H1 (cell line): Measurements from ENCODE around the gene SLC9C2. TPM values are rescaled to one million over a fixed set of nuclear protein-coding genes. Genes with fewer than 3 reads are reported as not detected.

Source experiments
- ASH2L ChIP-seq: fragments of 200-600, 300-600 bp; sonication (generic); IDR thresholded peaks from one replicate; pipeline ENCODE4 v1.7.1; 2017; ENCODE audit warnings: low read length
- CBX5 ChIP-seq: fragments of 300-800, 300-1000 bp; sonication (generic); IDR thresholded peaks from 2 replicates; pipeline ENCODE4 v1.7.1; 2016; ENCODE audit warnings: antibody characterized with exemption, low read length, low read depth
- CEBPB ChIP-seq: IDR thresholded peaks from 2 replicates; pipeline ENCODE4 v1.6.1; 2012; ENCODE audit warnings: low read depth, low read length
- CHD2 ChIP-seq: IDR thresholded peaks from 2 replicates; pipeline ENCODE4 v1.6.1; 2012; ENCODE audit warnings: low read length, improper control_type of control experiment
- SIRT6 ChIP-seq: IDR thresholded peaks from one replicate; pipeline ENCODE4 v1.7.1; 2012; ENCODE audit warnings: low read length, inconsistent platforms
- SP4 ChIP-seq: IDR thresholded peaks from 2 replicates; pipeline ENCODE4 v1.6.1; 2012; ENCODE audit warnings: low read length, inconsistent platforms
- SUZ12 ChIP-seq: fragments of 200-600 bp; sonication (generic); IDR thresholded peaks from 2 replicates; pipeline ENCODE4 v1.6.1; 2012; ENCODE audit warnings: mild to moderate bottlenecking, inconsistent platforms, low read length, moderate library complexity, mixed read lengths
- polyA plus RNA-seq, 7 experiments: library from polyadenylated mRNA; depleted of rRNA in 3 of 7; stranded (reverse) in 5 of 7; unstranded in 2 of 7; fragments of >200 nt in 5 of 7; fragments of 200-250 nt in 2 of 7; gene quantifications; 1 replicate in 5 of 7; 2 replicates in 1 of 7; 4 replicates in 1 of 7; pipeline versions ENCODE4 v1.2.1 to v1.2.3, GENCODE V29; 2011 to 2013; ENCODE audit warnings: missing spikeins in 2 of 7, mixed read lengths in 2 of 7
- total RNA-seq: library from RNA; stranded (reverse); fragmentation: NEBNext Ultra II Directional; extraction: Animal tissue kit (Norgen Biotek cat#: 25700); gene quantifications from 2 replicates; pipeline ENCODE4 v1.2.1, GENCODE V29; 2021
- TF ChIP-seq, protein P1 (sequence below): fragments of 300-600 bp; sonication (generic); IDR thresholded peaks from 2 replicates; pipeline ENCODE4 v1.7.1; 2012; ENCODE audit warnings: low read length, moderate library complexity, mild to moderate bottlenecking, inconsistent platforms; ENCODE audit not compliant: insufficient replicate concordance
- TF ChIP-seq, protein P2 (sequence below): IDR thresholded peaks from 2 replicates; pipeline ENCODE4 v1.6.1; 2011; ENCODE audit warnings: low read length, improper control_type of control experiment

Gene SLC9C2
- total and polyA plus RNA-seq, 2 of the 8 experiments (the other 6 are each of a cell fraction or from before 2014, with no cell fraction given) = not detected

DNA sequence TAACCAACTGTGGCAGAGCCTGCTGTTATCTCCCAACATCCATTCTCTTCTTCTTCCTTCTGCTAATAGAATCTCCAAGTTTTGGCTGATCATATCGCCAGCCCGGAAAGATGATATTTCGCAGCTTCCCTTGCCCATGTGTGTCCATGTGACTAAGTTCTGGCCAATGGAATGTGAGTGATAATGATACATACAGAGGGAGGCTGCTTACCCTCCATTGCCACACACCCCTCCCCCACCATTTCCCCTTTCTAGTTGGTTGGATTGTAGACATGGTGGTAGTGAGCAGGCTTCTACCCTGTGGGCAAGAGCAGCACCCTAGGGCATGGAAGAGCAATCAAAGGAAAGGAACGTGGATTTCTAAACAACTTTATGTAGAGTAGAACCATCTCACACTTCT is 48.8 kb downstream of the SLC9C2 start (continued):
- TF ChIP-seq, protein P1, sequence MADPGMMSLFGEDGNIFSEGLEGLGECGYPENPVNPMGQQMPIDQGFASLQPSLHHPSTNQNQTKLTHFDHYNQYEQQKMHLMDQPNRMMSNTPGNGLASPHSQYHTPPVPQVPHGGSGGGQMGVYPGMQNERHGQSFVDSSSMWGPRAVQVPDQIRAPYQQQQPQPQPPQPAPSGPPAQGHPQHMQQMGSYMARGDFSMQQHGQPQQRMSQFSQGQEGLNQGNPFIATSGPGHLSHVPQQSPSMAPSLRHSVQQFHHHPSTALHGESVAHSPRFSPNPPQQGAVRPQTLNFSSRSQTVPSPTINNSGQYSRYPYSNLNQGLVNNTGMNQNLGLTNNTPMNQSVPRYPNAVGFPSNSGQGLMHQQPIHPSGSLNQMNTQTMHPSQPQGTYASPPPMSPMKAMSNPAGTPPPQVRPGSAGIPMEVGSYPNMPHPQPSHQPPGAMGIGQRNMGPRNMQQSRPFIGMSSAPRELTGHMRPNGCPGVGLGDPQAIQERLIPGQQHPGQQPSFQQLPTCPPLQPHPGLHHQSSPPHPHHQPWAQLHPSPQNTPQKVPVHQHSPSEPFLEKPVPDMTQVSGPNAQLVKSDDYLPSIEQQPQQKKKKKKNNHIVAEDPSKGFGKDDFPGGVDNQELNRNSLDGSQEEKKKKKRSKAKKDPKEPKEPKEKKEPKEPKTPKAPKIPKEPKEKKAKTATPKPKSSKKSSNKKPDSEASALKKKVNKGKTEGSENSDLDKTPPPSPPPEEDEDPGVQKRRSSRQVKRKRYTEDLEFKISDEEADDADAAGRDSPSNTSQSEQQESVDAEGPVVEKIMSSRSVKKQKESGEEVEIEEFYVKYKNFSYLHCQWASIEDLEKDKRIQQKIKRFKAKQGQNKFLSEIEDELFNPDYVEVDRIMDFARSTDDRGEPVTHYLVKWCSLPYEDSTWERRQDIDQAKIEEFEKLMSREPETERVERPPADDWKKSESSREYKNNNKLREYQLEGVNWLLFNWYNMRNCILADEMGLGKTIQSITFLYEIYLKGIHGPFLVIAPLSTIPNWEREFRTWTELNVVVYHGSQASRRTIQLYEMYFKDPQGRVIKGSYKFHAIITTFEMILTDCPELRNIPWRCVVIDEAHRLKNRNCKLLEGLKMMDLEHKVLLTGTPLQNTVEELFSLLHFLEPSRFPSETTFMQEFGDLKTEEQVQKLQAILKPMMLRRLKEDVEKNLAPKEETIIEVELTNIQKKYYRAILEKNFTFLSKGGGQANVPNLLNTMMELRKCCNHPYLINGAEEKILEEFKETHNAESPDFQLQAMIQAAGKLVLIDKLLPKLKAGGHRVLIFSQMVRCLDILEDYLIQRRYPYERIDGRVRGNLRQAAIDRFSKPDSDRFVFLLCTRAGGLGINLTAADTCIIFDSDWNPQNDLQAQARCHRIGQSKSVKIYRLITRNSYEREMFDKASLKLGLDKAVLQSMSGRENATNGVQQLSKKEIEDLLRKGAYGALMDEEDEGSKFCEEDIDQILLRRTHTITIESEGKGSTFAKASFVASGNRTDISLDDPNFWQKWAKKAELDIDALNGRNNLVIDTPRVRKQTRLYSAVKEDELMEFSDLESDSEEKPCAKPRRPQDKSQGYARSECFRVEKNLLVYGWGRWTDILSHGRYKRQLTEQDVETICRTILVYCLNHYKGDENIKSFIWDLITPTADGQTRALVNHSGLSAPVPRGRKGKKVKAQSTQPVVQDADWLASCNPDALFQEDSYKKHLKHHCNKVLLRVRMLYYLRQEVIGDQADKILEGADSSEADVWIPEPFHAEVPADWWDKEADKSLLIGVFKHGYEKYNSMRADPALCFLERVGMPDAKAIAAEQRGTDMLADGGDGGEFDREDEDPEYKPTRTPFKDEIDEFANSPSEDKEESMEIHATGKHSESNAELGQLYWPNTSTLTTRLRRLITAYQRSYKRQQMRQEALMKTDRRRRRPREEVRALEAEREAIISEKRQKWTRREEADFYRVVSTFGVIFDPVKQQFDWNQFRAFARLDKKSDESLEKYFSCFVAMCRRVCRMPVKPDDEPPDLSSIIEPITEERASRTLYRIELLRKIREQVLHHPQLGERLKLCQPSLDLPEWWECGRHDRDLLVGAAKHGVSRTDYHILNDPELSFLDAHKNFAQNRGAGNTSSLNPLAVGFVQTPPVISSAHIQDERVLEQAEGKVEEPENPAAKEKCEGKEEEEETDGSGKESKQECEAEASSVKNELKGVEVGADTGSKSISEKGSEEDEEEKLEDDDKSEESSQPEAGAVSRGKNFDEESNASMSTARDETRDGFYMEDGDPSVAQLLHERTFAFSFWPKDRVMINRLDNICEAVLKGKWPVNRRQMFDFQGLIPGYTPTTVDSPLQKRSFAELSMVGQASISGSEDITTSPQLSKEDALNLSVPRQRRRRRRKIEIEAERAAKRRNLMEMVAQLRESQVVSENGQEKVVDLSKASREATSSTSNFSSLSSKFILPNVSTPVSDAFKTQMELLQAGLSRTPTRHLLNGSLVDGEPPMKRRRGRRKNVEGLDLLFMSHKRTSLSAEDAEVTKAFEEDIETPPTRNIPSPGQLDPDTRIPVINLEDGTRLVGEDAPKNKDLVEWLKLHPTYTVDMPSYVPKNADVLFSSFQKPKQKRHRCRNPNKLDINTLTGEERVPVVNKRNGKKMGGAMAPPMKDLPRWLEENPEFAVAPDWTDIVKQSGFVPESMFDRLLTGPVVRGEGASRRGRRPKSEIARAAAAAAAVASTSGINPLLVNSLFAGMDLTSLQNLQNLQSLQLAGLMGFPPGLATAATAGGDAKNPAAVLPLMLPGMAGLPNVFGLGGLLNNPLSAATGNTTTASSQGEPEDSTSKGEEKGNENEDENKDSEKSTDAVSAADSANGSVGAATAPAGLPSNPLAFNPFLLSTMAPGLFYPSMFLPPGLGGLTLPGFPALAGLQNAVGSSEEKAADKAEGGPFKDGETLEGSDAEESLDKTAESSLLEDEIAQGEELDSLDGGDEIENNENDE = no peak
- TF ChIP-seq CBX5 (no peak), CHD2 (no peak), ASH2L (no peak), CEBPB (no peak), SP4 (no peak), SIRT6 (no peak), SUZ12 (no peak)
- TF ChIP-seq, protein P2, sequence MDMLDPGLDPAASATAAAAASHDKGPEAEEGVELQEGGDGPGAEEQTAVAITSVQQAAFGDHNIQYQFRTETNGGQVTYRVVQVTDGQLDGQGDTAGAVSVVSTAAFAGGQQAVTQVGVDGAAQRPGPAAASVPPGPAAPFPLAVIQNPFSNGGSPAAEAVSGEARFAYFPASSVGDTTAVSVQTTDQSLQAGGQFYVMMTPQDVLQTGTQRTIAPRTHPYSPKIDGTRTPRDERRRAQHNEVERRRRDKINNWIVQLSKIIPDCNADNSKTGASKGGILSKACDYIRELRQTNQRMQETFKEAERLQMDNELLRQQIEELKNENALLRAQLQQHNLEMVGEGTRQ = no peak
